OCI-LY1 (cell line): ENCODE measurements around the gene SCAMP3.

Source experiments
- CTCF ChIP-seq: fragments of 200-600 bp; sonication (generic), shearing (Covaris generic); IDR thresholded peaks from 2 replicates; pipeline ENCODE4 v1.5.1; 2017; ENCODE audit warnings: mild to moderate bottlenecking, antibody characterized with exemption, low read length, moderate library complexity, mixed read lengths
- EZH2 ChIP-seq: fragments of 200-600 bp; sonication (generic), shearing (Covaris generic); IDR thresholded peaks from 2 replicates; pipeline ENCODE4 v1.8.0; 2017; ENCODE audit warnings: borderline replicate concordance, mixed run types, mild to moderate bottlenecking, antibody characterized with exemption, low read length, moderate library complexity, mixed read lengths

GRCh38 chr1:155228096-155228427, 34.1 kb downstream of the SCAMP3 start:
- TF ChIP-seq CTCF = no peak
- TF ChIP-seq EZH2 = no peak
